HepG2 (cell line): Measurements from ENCODE around the gene ITIH1. TPM values are rescaled to one million over a fixed set of nuclear protein-coding genes. Genes with fewer than 3 reads are reported as not detected.
A peak's percentile ranks its signal among the peaks of the same experiment; 100 is the strongest.

Experiments used
- ATAC-seq: fragments of 200-7000 bp; cut with Tn5 transposase; 3 replicates; pipeline ENCODE4 v1.9.1; 2020; ENCODE audit warnings: mild to moderate bottlenecking, moderate library complexity
- BruUV-seq: library from RNA; stranded (reverse); fragments of 400-500 nt; replicated peaks from 2 replicates; lab custom pipeline; 2021; lab: Mats Ljungman, UMichigan
- CTCF ChIA-PET: fragments of 300-600 bp; formaldehyde crosslinking; extraction: SDS; loops from one replicate; lab custom pipeline; 2021; ENCODE audit warnings: low total read pairs, inconsistent platforms, low intra/inter-chr PET ratio; lab: Yijun Ruan, JAX
- POLR2A ChIA-PET: fragments of 350-600 bp; sonication (Branson Sonifier 250); formaldehyde crosslinking; loops from one replicate; lab custom pipeline; 2020; ENCODE audit warnings: antibody characterized with exemption, inconsistent platforms; lab: Yijun Ruan, JAX
- DNase-seq: peaks from one replicate; pipeline ENCODE4 v3.0.0-alpha.2; 2015; ENCODE audit warnings: low spot score
- FAIRE-seq: peaks from 3 replicates; lab custom pipeline; 2011; peaks lifted over from hg19 to GRCh38; lab: Jason Lieb, UNC
- H2AFZ ChIP-seq: one replicate; pipeline ENCODE4 v1.6.1; 2011; ENCODE audit warnings: low read length, inconsistent platforms
- H3K27ac ChIP-seq: fragments of 300-600 bp; 3 replicates; pipeline ENCODE4 v1.8.0; 2011; ENCODE audit warnings: mixed run types, mild to moderate bottlenecking, mixed read lengths, low read length, inconsistent platforms; ENCODE audit not compliant: insufficient read depth; ENCODE audit errors: extremely low read length
- H3K27me3 ChIP-seq, 2 experiments: fragments of 200-600 bp in 1 of 2; 2 replicates in 1 of 2; 3 replicates in 1 of 2; pipeline versions ENCODE4 v1.6.0 to v1.8.0; 2011; ENCODE audit warnings: low read length in 2 of 2, mild to moderate bottlenecking in 2 of 2, moderate library complexity in 2 of 2, inconsistent platforms in 1 of 2; ENCODE audit not compliant: insufficient read depth in 2 of 2, control insufficient read depth in 1 of 2
- H3K36me3 ChIP-seq, 2 experiments: fragments of 200-600 bp in 1 of 2; replicated peaks in 1 of 2; 2 replicates in 1 of 2; 3 replicates in 1 of 2; pipeline versions ENCODE4 v1.5.1 to v1.8.0; 2011; ENCODE audit warnings: low read length in 2 of 2, inconsistent platforms in 1 of 2; ENCODE audit not compliant: insufficient read depth in 2 of 2, control insufficient read depth in 1 of 2
- H3K4me1 ChIP-seq: 2 replicates; pipeline ENCODE4 v1.5.1; 2012; ENCODE audit warnings: low read length, inconsistent platforms; ENCODE audit not compliant: insufficient read depth
- H3K4me2 ChIP-seq: 2 replicates; pipeline ENCODE4 v1.6.0; 2011; ENCODE audit warnings: low read depth, low read length, inconsistent platforms
- H3K4me3 ChIP-seq, 3 experiments: fragments of 200-600 bp in 1 of 3; sonication (generic), shearing (Covaris generic) in 1 of 3; replicated peaks in 1 of 3; 2 replicates each; pipeline ENCODE4 v1.5.1; 2011 to 2016; ENCODE audit warnings: low read length in 3 of 3, inconsistent platforms in 2 of 3, low read depth in 2 of 3, mild to moderate bottlenecking in 2 of 3, control low read depth in 1 of 3, mixed read lengths in 1 of 3; ENCODE audit not compliant: insufficient read depth in 1 of 3
- H3K79me2 ChIP-seq: one replicate; pipeline ENCODE4 v1.6.1; 2011; ENCODE audit warnings: low read length, inconsistent platforms; ENCODE audit not compliant: insufficient read depth
- H3K9ac ChIP-seq: 2 replicates; pipeline ENCODE4 v1.6.0; 2011; ENCODE audit warnings: mild to moderate bottlenecking, low read depth, low read length, inconsistent platforms; ENCODE audit not compliant: insufficient read depth
- H3K9me3 ChIP-seq: 2 replicates; pipeline ENCODE4 v1.5.1; 2012; ENCODE audit warnings: mild to moderate bottlenecking, low read length
- H4K20me1 ChIP-seq: 2 replicates; pipeline ENCODE4 v1.6.0; 2011; ENCODE audit warnings: inconsistent platforms, mild to moderate bottlenecking, low read length, moderate library complexity; ENCODE audit not compliant: insufficient read depth
- BCL6 ChIP-seq: IDR thresholded peaks from 2 replicates; pipeline ENCODE4 v1.6.1; 2016; ENCODE audit warnings: missing genetic modification reagents, missing compliant biosample characterization
- ETV5 ChIP-seq: IDR thresholded peaks from 2 replicates; pipeline ENCODE4 v1.6.1; 2018; ENCODE audit warnings: missing biosample characterization, missing genetic modification reagents, inconsistent platforms, borderline replicate concordance
- SRSF1 ChIP-seq: fragments of 200-400 bp; formaldehyde crosslinking; optimal IDR thresholded peaks from 2 replicates; pipeline ENCODE3; 2017; ENCODE audit warnings: mild to moderate bottlenecking, low read depth, low read length, moderate library complexity
- ZNF605 ChIP-seq: sonication (generic); formaldehyde crosslinking; IDR thresholded peaks from 2 replicates; pipeline ENCODE4 v1.8.0; 2022; ENCODE audit warnings: mild to moderate bottlenecking, missing genetic modification reagents
- WGBS: methylation state at CpG from one replicate; pipeline ENCODE4 v1.1.6; 2017; ENCODE audit warnings: low lambda C conversion rate; 5-methylcytosine and 5-hydroxymethylcytosine counted together
- in situ Hi-C: cut with HindIII; loops from 2 replicates; pipeline ENCODE4 v1.10.0; 2017; ENCODE audit warnings: low pct_unique_long_range_greater_than_20kb; ENCODE audit not compliant: extremely low pct_ligation_motif_present
- intact Hi-C: fragments of 100-400 bp; cut with micrococcal nuclease; formaldehyde crosslinking; loops from one replicate; pipeline ENCODE4 v1.10.0; 2022; ENCODE audit not compliant: unreplicated experiment
- polyA plus RNA-seq, 8 experiments: library from polyadenylated mRNA; depleted of rRNA in 3 of 8; stranded (reverse) in 7 of 8; unstranded in 1 of 8; fragments of >200 nt; fragmentation: Illumina TruSeq in 4 of 8; extraction: Trizol in 4 of 8; gene quantifications; 2 replicates each; pipeline versions ENCODE4 v1.2.1 to v1.2.3, GENCODE V29; 2011 to 2016; ENCODE audit warnings: low read depth in 4 of 8, missing spikeins in 1 of 8, mixed read lengths in 1 of 8; ENCODE audit not compliant: insufficient read depth in 1 of 8
- total RNA-seq, 5 experiments: library from RNA; depleted of rRNA; stranded (reverse); fragments of >200 nt; fragmentation: Illumina TruSeq; extraction: Trizol; gene quantifications; 2 replicates each; pipeline ENCODE4 v1.2.3, GENCODE V29; 2016; ENCODE audit warnings: low read depth in 1 of 5
- TF ChIP-seq, protein P1 (sequence below): sonication (generic); formaldehyde crosslinking; IDR thresholded peaks from 2 replicates; pipeline ENCODE4 v1.4.0; 2020; ENCODE audit warnings: missing genetic modification reagents, borderline replicate concordance
- TF ChIP-seq, protein P2 (sequence below): sonication (generic); formaldehyde crosslinking; IDR thresholded peaks from 2 replicates; pipeline ENCODE4 v1.4.0; 2020; ENCODE audit warnings: missing genetic modification reagents, borderline replicate concordance
- TF ChIP-seq, protein P3 (sequence below): fragments of 450-650 bp; IDR thresholded peaks from 2 replicates; pipeline ENCODE4 v1.6.1; 2016

Gene ITIH1
- total and polyA plus RNA-seq, 2 of the 13 experiments (the other 11 are each of a cell fraction or from before 2014, with no cell fraction given) = 12.3 to 19.6 TPM

DNA sequence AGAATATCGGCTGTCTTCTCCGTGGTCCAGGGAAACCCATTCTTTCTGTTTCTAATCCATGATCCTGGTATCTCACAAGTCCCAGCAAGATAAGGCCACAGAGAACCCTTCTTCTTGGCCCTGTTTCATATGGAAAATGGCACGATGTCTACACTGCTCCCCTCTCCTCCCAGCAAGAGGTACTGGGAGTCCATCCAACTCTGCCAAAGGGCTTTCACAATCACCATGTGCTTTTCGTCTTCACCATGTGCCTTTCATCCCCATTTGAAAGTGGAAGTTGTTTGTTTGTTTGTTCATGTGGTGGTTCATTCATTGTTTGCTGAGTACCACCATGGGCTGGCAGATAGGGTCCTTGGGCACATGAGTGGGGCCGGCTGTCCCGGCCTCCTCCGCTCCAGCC is 22.7 kb downstream of the ITIH1 start:
- no TSS peak for BruUV-seq

More for the DNA sequence above, 22.7 kb downstream of the ITIH1 start:
- CTCF ChIA-PET = interaction anchor here (2.2 kb wide), 1 partner anchor 57 kb away, joined by 29 read pairs; no protein-coding TSS in a partner anchor
- WGBS = 94% methylated on average over 7 of the region's 7 CpGs
- Histone ChIP-seq H3K27ac (no peak overlapping the region), H3K4me2 (no peak overlapping the region), H3K9ac (no peak overlapping the region), H3K9me3 (no peaks in the 10 kb centered on the region), H3K4me3 (no peak overlapping the region)
- DNase-seq (no peak), FAIRE-seq (no peak), ATAC-seq (no peak)
- in situ Hi-C loops = no loop called here
- TF ChIP-seq, protein P1, sequence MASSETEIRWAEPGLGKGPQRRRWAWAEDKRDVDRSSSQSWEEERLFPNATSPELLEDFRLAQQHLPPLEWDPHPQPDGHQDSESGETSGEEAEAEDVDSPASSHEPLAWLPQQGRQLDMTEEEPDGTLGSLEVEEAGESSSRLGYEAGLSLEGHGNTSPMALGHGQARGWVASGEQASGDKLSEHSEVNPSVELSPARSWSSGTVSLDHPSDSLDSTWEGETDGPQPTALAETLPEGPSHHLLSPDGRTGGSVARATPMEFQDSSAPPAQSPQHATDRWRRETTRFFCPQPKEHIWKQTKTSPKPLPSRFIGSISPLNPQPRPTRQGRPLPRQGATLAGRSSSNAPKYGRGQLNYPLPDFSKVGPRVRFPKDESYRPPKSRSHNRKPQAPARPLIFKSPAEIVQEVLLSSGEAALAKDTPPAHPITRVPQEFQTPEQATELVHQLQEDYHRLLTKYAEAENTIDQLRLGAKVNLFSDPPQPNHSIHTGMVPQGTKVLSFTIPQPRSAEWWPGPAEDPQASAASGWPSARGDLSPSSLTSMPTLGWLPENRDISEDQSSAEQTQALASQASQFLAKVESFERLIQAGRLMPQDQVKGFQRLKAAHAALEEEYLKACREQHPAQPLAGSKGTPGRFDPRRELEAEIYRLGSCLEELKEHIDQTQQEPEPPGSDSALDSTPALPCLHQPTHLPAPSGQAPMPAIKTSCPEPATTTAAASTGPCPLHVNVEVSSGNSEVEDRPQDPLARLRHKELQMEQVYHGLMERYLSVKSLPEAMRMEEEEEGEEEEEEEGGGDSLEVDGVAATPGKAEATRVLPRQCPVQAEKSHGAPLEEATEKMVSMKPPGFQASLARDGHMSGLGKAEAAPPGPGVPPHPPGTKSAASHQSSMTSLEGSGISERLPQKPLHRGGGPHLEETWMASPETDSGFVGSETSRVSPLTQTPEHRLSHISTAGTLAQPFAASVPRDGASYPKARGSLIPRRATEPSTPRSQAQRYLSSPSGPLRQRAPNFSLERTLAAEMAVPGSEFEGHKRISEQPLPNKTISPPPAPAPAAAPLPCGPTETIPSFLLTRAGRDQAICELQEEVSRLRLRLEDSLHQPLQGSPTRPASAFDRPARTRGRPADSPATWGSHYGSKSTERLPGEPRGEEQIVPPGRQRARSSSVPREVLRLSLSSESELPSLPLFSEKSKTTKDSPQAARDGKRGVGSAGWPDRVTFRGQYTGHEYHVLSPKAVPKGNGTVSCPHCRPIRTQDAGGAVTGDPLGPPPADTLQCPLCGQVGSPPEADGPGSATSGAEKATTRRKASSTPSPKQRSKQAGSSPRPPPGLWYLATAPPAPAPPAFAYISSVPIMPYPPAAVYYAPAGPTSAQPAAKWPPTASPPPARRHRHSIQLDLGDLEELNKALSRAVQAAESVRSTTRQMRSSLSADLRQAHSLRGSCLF (CRISPR knock-in tag) = no peak
- TF ChIP-seq BCL6 (CRISPR knock-in tag) (no peak), ZNF605 (CRISPR knock-in tag) (no peak), SRSF1 (no peak), ETV5 (CRISPR knock-in tag) (no peak)
- TF ChIP-seq, protein P2, sequence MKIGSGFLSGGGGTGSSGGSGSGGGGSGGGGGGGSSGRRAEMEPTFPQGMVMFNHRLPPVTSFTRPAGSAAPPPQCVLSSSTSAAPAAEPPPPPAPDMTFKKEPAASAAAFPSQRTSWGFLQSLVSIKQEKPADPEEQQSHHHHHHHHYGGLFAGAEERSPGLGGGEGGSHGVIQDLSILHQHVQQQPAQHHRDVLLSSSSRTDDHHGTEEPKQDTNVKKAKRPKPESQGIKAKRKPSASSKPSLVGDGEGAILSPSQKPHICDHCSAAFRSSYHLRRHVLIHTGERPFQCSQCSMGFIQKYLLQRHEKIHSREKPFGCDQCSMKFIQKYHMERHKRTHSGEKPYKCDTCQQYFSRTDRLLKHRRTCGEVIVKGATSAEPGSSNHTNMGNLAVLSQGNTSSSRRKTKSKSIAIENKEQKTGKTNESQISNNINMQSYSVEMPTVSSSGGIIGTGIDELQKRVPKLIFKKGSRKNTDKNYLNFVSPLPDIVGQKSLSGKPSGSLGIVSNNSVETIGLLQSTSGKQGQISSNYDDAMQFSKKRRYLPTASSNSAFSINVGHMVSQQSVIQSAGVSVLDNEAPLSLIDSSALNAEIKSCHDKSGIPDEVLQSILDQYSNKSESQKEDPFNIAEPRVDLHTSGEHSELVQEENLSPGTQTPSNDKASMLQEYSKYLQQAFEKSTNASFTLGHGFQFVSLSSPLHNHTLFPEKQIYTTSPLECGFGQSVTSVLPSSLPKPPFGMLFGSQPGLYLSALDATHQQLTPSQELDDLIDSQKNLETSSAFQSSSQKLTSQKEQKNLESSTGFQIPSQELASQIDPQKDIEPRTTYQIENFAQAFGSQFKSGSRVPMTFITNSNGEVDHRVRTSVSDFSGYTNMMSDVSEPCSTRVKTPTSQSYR (CRISPR knock-in tag) = no peak
- TF ChIP-seq, protein P3, sequence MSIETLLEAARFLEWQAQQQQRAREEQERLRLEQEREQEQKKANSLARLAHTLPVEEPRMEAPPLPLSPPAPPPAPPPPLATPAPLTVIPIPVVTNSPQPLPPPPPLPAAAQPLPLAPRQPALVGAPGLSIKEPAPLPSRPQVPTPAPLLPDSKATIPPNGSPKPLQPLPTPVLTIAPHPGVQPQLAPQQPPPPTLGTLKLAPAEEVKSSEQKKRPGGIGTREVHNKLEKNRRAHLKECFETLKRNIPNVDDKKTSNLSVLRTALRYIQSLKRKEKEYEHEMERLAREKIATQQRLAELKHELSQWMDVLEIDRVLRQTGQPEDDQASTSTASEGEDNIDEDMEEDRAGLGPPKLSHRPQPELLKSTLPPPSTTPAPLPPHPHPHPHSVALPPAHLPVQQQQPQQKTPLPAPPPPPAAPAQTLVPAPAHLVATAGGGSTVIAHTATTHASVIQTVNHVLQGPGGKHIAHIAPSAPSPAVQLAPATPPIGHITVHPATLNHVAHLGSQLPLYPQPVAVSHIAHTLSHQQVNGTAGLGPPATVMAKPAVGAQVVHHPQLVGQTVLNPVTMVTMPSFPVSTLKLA = peak; percentile 100
- TF ChIP-seq, all 625 proteins: peak for 1
- no peak overlapping the region for H2AFZ ChIP-seq
- peaks cover 4% of the 10 kb centered on the region for H3K79me2 ChIP-seq
- H4K20me1 ChIP-seq = no peaks in the 10 kb centered on the region
- H3K27me3 ChIP-seq = no peaks in the 10 kb centered on the region
- POLR2A ChIA-PET = interaction anchor here (1.0 to 10.9 kb wide), 4 partner anchors 9 to 21 kb away, joined by 3 to 466 read pairs (median 6); partner anchors contain the start of genes ITIH1 and NEK4
- H3K4me1 ChIP-seq = peaks cover 40% of the 10 kb centered on the region
- intact Hi-C loops = no loop called here
- peaks cover 35 to 74% of the 10 kb centered on the region in 2 experiments for H3K36me3 ChIP-seq
